HG02642 (cell line): ENCODE results near the gene PLIN1.
A peak's percentile ranks its signal among the peaks of the same experiment; 100 is the strongest.

Source experiments
- ATAC-seq: cut with Tn5 transposase; IDR thresholded peaks from one replicate; pipeline ENCODE4 v1.9.1; 2021; ENCODE audit warnings: mild to moderate bottlenecking; ENCODE audit not compliant: unreplicated experiment, poor library complexity

The PLIN1 gene

DNA sequence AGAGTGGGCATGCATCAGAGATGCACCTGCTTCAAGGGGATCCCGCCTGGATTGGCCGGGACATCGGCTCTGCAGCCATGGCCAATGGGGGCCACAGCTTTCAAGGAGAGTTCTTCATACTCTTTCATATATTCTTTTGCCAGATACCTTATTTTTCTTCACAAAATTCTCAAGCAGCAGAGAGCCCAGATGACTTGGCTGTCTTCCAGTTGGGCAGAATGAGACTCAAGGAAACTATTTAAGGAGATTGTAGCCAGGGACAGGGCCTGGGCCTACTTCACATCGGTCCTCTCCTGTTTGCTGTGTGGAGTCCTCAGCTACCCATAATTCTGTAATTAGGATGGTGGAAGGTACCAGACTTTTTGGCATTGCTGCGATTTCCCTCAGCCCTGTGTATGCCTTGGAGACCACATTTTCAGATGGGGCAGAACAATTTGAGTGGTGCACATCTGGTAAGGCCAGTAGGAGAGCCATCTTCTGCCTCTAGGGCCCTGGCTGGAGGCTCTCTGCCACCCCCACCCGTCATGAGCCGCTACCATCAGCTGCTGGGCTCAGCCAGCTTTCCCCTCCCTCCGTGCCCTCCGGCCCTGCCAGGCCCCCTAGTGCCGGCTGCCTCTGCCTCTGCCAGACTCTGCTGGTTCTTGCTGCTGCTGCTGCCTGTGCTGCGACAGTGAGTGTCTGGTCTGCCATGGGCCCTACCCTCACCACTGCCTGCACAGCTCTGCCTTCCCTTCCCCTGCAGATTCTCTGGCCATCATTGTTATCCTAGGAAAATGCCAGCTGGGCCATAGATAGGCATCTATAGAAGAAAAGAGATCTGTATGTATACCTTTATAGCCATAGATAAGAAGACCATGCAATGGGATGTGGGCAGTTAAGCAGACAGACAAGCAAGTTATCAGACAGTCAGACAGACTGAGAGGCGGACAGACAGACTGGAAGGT is 6.7 kb downstream of the PLIN1 start:
- no peak for ATAC-seq

GRCh38 chr15:89671687-89672086 is 7.5 kb downstream of the PLIN1 start:
- ATAC-seq = no peak

GRCh38 chr15:89670971-89671560 is 8.1 kb downstream of the PLIN1 start:
- ATAC-seq = no peak

DNA sequence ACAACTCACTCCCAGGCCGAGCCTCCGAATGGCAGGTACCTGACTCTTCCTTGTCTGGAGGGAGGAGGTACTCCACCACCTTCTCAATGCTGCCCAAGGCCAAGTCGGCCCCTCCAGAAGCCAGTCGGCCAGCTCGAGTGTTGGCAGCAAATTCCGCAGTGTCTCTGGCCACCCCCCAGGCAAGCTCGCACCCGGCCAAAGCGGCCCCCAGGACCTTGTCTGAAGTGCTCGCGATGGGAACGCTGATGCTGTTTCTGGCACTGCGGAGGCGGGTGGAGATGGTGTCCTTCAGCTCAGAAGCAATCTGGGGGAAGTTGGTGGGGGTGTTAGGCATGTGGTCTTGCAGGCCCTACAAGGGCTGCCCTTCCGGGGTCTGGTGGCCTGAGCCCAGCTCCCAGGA is 9.2 kb downstream of the PLIN1 start:
- ATAC-seq = no peak

DNA sequence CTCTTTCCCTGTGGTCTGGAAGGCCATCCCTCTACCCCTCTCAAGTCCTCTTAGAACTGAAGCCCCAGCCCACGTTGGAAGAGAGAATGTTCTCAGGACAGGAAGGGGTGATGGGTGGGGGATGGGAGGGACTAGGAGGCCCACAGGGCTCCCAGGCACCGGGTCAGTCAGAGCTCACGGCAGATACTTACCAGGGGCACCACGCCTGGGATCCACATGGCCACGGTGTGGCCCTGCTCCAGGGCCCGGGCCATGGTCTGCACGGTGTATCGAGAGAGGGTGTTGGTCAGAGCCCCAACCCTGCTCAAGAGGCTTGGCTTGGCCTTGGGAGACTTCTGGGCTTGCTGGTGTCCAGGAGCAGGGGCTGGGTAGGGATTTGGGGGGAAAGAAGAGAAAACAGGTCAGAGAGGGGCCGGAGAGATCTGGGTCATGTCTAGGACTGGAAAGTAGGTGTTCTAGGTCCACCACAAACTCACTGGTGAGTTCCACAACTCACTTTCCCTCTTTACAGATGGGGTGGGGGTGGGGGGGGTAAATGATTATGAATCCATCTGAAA is 9.8 kb downstream of the PLIN1 start:
- no peak for ATAC-seq

DNA sequence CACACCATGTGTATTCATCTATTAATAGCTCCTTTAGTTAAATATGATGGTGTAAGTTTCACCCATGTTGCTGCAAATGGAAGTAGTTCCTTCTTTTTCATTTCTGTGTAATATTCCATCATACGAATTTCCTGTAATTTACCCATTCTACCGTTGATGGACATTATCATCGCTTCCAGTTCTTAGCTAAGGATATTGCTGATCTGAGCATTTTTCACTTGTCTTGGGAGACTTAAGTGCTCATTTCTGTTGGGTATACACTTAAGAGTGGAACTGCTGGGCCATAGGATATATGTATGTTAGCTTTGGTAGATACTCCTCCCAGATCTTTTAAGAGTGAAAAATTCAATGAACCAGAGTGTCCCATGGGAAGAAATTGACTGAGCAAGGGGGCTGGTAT is 11.0 kb downstream of the PLIN1 start:
- ATAC-seq = no peak

GRCh38 chr15:89667706-89667960 is 11.5 kb downstream of the PLIN1 start:
- no peak for ATAC-seq

- no peak for ATAC-seq
Observed at GRCh38 chr15:89666858-89667705, 12.1 kb downstream of the PLIN1 start.

DNA sequence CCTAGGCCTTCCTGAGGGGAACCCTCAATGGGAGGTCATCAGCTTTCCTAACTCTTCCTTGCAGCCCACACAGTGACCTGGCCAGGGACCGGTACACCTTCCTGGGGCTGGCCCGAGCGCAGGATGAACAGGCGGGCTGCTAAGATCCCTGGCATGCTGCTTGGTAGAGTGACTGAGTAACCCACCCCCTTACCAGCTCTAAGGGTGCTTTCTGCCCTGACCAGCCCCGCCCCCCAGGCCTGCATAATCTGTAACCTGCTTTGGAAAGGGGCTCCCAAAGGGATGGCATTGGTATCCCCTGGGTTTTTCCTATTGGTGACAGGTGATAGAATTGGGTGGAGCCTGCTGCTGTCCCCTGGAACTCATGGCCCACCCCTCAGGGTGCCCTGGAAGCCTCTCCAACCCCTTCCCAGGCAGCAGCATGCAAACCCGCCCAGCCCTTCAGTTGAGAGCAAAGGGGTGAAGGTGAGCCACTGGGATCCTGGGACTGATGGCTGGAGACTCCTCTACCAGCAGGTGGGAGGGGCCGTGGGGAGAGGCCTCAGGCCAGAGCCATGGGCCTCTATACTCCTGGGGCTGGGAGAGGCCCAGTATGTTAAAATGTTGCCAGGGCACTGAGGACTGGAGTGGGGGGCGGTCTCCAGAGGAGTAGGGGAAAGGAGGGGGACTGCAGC is 12.8 kb downstream of the PLIN1 start:
- no peak for ATAC-seq

- ATAC-seq = peak; percentile 49
Observed at GRCh38 chr15:89665449-89666181, 13.6 kb downstream of the PLIN1 start.

DNA sequence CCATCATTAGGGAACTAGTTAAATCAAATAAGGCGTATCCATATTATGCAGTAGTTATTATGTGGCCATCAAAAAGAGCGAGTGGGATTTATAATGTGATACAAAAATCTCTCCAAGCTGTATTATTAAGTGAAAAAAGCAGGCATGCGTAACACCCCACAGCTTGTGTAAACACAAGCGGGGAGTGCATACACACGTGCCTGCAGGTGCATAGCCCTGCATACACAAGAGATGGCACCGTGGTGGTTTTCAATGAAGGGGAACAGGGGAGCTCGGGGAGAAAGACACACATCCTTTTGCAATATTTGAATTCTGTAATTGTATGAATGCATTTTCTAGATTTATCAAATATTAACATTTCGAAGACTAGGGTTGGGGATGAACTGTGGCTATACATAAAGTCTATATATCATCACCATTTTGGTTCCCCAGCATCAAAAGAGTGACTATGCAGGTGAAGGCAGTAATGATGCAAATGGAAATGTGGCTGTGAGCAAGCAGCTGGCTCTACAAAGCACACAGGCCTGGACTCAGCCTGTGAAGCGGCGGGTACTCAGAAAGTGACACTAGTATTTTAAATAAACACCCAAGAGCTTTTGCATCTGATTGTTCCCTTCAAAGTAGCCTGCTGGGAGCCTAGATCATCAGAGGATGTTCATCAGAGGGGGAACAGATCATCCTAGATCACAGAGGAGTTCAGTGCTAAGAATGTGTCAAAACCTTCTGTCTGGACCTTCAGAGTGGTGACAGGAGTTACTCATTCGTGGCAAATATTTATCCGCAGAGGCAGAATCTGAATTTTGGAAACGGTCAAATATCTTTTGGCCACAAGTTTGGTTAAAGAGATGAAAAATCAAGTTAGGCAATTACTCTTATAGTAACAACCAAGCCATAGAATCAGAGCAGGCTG is 14.5 kb downstream of the PLIN1 start:
- no peak for ATAC-seq

DNA sequence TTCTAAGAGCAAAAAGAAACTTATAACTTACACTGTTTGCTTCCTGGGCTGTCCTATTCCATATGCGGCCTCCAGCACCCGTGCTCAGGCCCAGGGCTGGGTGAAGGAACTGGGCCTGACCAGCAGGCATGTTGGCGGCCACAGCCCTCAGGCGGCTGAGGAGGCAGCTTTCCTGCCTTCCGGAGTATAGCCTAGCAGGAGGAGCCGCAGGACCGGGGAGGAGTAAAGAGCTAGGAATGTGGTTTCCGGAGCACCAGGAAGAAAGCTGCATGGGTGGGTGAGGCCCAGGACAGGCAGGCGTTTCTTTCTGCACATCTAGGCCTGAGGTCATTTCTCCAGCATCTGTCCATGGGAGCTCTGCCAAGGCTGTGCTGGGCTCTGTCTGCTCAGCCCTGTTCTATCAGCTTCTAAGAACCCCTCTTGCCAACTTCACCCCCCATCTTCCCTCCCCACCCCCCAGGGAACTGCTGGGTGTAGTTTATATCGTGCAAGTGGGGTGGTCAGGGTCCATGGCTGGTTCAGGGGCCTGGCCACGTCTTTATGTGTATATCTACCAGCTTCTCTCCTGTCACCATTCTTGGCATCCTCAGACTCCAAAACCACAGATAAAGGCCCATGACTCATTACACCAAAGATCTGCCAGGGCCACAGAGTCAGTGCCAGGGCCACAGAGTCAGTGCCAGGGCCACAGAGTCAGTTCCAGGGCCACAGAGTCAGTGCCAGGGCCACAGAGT is 16.1 kb downstream of the PLIN1 start:
- ATAC-seq = no peak

- no peak for ATAC-seq
Observed at GRCh38 chr15:89660556-89660955, 18.6 kb downstream of the PLIN1 start.

DNA sequence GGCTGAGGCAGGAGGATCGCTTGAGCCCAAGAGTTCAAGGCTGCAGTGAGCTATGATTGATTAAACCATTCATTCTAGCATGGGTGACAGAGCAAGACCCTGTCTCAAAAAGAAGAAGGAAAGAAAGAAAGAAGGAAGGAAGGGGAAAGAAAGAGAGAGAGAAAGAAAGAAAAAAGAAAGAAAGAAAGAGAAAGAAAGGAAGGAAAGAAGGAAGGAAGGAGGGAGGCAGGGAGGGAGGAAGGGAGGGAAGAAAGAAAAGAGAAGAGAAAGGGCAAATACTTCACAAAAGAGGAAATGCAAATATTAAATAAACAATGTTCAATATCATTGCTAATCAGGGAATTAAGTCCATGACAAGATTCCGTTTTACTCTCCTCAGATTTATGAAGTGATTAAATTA is 19.9 kb downstream of the PLIN1 start:
- no peak for ATAC-seq

DNA sequence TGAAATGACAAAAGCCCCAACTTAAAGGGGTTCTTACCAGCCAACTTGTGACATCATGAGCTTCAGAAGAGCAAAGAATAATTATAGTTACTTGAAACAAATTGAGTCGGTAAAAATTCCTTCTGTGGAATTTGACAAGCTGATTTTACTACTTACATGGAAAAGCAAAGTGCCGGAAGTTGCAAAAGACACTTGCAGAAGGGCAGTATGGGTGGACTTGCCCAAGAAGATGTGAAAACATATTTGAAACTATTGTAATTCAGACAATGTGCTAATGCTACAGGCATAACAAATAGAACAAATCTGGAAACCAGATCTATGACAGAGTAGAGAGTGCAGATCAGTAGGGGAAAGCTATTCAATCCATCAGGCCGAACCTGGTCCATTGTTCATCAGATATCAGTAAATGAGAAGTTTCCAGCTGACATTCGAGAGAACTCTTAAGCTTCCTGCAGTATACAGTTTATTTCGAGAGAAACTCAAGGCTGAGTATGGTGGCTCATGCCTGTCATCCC is 21.4 kb downstream of the PLIN1 start:
- ATAC-seq = no peak

DNA sequence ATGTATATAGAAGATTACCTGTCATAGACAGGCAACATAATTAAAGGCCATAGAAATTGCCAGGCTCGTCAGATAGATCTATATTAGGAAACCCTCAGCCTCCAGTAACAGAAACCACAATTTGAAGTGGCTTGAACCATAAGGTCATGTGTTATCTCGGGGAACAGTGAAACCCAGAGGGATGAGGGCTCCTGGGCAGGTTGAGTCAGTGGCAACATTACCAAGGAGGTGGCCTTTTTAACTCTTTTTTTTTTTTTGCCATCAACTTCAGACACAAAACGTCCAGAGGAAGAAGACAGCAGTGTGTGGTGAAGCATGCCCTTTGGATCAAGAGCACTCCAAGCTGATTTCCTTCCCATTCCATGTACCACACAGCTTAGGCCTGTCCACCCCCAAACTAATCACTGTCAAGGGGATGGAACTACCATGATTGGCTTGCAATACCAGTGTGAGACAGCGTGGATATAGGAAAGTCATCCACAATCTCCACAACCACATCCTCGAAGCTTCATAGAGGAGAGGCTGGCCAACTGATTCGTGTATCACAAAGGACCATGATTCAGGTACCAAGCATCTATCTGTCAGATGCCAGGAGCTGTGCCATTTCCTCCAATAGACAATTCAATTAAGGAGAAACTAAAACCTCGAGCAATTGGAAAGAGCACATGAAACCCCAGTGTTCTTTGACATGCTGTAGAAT is 22.9 kb downstream of the PLIN1 start:
- no peak for ATAC-seq
